Tibial nerve (tissue), 4 donors: ENCODE measurements around the gene MRPL19.

Experiments
- EP300 ChIP-seq, 2 donors: sonication (generic); formaldehyde crosslinking; IDR thresholded peaks; one replicate each; pipeline ENCODE4 v1.6.1; 2017; ENCODE audit warnings: antibody characterized with exemption in 2 of 2, mild to moderate bottlenecking in 1 of 2
- POLR2A ChIP-seq, 2 donors: fragments of 450-650 bp; IDR thresholded peaks; one replicate each; pipeline ENCODE4 v1.6.1; 2017; ENCODE audit warnings: antibody characterized with exemption in 2 of 2, mild to moderate bottlenecking in 2 of 2, moderate library complexity in 2 of 2
- TF ChIP-seq, protein P1 (sequence below), 5 experiments: fragments of 200-600 bp in 3 of 5; fragments of 450-650 bp in 2 of 5; sonication (generic) in 3 of 5; IDR thresholded peaks; one replicate each; pipeline ENCODE4 v1.5.1; 2016 to 2019; ENCODE audit warnings: antibody characterized with exemption in 5 of 5, mild to moderate bottlenecking in 3 of 5, moderate library complexity in 2 of 5

DNA sequence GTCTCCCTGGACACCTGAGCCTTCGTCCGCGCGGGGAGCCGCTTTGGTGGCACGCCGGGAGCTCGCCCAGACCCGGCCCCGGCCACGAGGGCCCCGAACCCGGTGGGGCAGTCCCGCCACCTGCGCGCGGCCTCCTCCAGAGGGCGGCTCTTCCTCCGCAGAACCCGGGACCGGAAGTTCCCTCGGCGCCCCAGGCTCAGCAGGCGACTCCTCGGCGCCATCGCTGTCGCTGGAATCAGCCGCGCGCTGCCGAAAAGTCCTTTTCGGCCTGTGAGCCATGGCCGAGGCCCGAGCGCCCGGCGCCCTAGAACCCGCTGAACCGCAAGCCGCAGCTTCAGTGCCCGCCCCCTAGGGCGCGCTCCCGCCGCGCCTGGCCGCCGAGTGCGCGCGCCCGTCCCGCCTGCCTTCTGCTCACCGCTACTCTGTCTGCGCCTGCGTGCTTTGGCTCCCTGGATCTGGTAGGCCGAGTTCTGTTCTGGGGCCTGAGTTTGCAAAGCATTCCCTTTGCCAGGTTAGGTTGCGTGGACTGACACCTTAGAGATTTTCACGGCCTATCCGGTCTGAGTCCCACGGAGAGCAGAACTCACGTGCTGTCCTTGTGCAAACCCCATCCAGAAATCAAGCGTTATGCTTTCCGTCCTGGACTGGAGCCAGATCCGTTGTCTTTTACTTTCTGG is 64.1 kb downstream of the MRPL19 start, which contains the start of gene GCFC2:
- peak in 1 of 2 donors; percentile 63 for TF ChIP-seq POLR2A (IDR thresholded peaks at IDR 0.05)
- TF ChIP-seq, protein P1, sequence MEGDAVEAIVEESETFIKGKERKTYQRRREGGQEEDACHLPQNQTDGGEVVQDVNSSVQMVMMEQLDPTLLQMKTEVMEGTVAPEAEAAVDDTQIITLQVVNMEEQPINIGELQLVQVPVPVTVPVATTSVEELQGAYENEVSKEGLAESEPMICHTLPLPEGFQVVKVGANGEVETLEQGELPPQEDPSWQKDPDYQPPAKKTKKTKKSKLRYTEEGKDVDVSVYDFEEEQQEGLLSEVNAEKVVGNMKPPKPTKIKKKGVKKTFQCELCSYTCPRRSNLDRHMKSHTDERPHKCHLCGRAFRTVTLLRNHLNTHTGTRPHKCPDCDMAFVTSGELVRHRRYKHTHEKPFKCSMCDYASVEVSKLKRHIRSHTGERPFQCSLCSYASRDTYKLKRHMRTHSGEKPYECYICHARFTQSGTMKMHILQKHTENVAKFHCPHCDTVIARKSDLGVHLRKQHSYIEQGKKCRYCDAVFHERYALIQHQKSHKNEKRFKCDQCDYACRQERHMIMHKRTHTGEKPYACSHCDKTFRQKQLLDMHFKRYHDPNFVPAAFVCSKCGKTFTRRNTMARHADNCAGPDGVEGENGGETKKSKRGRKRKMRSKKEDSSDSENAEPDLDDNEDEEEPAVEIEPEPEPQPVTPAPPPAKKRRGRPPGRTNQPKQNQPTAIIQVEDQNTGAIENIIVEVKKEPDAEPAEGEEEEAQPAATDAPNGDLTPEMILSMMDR (IDR thresholded peaks at IDR 0.05), result peak; percentile 35 to 71 (median 48)
- TF ChIP-seq EP300 (IDR thresholded peaks at IDR 0.05), result peak in 1 of 2 donors; percentile 71
